ENCODE results near the gene WDR6.

The WDR6 gene

GRCh38 chr3:49035281-49035680, 28.1 kb downstream of the WDR6 start:
- TF ChIP-seq ISL1 (CRISPR knock-in tag; IDR thresholded peaks at IDR 0.05) (no peak), OSR1 (CRISPR knock-in tag; IDR thresholded peaks at IDR 0.05) (no peak), TOX (CRISPR knock-in tag; IDR thresholded peaks at IDR 0.05; ENCODE audit: borderline replicate concordance) (no peak), ZNF8 (CRISPR knock-in tag; IDR thresholded peaks at IDR 0.05) (no peak), ZNF70 (CRISPR knock-in tag; IDR thresholded peaks at IDR 0.05) (no peak)
- TF ChIP-seq, protein P1, sequence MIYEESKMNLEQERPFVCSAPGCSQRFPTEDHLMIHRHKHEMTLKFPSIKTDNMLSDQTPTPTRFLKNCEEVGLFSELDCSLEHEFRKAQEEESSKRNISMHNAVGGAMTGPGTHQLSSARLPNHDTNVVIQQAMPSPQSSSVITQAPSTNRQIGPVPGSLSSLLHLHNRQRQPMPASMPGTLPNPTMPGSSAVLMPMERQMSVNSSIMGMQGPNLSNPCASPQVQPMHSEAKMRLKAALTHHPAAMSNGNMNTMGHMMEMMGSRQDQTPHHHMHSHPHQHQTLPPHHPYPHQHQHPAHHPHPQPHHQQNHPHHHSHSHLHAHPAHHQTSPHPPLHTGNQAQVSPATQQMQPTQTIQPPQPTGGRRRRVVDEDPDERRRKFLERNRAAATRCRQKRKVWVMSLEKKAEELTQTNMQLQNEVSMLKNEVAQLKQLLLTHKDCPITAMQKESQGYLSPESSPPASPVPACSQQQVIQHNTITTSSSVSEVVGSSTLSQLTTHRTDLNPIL (CRISPR knock-in tag; IDR thresholded peaks at IDR 0.05; ENCODE audit: low read depth) = no peak
- ATAC-seq = no peak

DNA sequence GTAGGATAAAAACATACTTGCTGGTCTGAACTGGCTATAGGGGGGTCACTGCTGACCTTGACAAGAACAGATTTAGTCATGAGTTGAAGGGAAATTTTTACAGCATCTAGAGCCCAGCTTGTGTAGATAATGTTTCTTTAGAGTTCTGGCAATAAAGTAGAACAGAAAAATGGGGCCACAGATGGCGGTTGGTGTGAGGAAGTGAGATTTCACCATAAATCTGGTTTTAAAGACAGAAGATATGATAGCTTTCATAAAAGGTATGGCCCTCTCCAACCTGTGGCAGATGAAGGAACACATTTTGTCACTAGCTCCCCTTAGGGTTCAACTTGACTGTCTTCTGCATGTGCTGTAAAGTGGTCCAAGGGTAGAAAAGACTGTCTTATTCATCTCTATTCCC, 46.4 kb downstream of the WDR6 start:
- ATAC-seq = no peak
- TF ChIP-seq ZNF70 (CRISPR knock-in tag; IDR thresholded peaks at IDR 0.05) = no peak
- TF ChIP-seq ZNF8 (CRISPR knock-in tag; IDR thresholded peaks at IDR 0.05) = no peak
- no peak for TF ChIP-seq ZFP30 (CRISPR knock-in tag; IDR thresholded peaks at IDR 0.05)
- TF ChIP-seq POU6F1 (CRISPR knock-in tag; IDR thresholded peaks at IDR 0.05; ENCODE audit: borderline replicate concordance, low read depth) = no peak
- TF ChIP-seq ISL1 (CRISPR knock-in tag; IDR thresholded peaks at IDR 0.05) = no peak
- TF ChIP-seq PPARA (CRISPR knock-in tag; IDR thresholded peaks at IDR 0.05; ENCODE audit: borderline replicate concordance) = no peak

DNA sequence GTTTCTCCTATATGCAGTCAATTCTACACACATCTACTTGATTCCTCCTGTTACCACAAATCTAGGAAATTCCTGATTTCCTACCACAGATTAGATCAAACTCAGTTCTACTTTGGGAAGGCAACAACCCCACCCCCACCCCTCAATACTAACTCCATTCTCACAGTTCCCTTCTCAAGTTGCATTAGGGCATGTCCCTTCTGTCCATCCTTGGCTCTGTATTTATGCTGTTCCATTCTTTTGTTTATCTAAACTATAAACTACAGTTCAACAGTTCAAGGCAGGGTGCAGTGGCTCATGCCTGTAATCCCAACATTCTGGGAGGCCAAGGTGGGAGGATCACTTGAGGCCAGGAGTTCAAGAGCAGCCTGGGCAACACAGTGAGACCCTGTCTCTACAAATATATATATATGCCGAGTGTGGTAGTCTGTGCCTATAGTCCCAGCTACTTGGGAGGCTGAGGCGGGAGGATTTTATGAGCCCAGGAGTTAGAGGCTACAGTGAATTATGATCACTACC, 47.2 kb downstream of the WDR6 start:
- ATAC-seq = no peak
- TF ChIP-seq ZNF565 (CRISPR knock-in tag; conservative IDR thresholded peaks at IDR 0.05; ENCODE audit: low read depth) (no peak), ARNTL (CRISPR knock-in tag; IDR thresholded peaks at IDR 0.05; ENCODE audit: borderline replicate concordance, low read depth) (no peak), ZNF8 (CRISPR knock-in tag; IDR thresholded peaks at IDR 0.05) (no peak), ISL1 (CRISPR knock-in tag; IDR thresholded peaks at IDR 0.05) (no peak), ZFP3 (CRISPR knock-in tag; IDR thresholded peaks at IDR 0.05) (no peak), TCF4 (CRISPR knock-in tag; IDR thresholded peaks at IDR 0.05; ENCODE audit: borderline replicate concordance) (no peak), GLIS3 (CRISPR knock-in tag; IDR thresholded peaks at IDR 0.05) (no peak), ZFP30 (CRISPR knock-in tag; IDR thresholded peaks at IDR 0.05) (no peak), RARB (CRISPR knock-in tag; IDR thresholded peaks at IDR 0.05) (no peak), POU6F1 (CRISPR knock-in tag; IDR thresholded peaks at IDR 0.05; ENCODE audit: borderline replicate concordance, low read depth) (no peak), PPARA (CRISPR knock-in tag; IDR thresholded peaks at IDR 0.05; ENCODE audit: borderline replicate concordance) (no peak), ZNF70 (CRISPR knock-in tag; IDR thresholded peaks at IDR 0.05) (no peak), CSRNP3 (CRISPR knock-in tag; IDR thresholded peaks at IDR 0.05) (no peak)
- TF ChIP-seq, protein P1 (CRISPR knock-in tag; IDR thresholded peaks at IDR 0.05; ENCODE audit: low read depth) = no peak
- TF ChIP-seq, protein P2, sequence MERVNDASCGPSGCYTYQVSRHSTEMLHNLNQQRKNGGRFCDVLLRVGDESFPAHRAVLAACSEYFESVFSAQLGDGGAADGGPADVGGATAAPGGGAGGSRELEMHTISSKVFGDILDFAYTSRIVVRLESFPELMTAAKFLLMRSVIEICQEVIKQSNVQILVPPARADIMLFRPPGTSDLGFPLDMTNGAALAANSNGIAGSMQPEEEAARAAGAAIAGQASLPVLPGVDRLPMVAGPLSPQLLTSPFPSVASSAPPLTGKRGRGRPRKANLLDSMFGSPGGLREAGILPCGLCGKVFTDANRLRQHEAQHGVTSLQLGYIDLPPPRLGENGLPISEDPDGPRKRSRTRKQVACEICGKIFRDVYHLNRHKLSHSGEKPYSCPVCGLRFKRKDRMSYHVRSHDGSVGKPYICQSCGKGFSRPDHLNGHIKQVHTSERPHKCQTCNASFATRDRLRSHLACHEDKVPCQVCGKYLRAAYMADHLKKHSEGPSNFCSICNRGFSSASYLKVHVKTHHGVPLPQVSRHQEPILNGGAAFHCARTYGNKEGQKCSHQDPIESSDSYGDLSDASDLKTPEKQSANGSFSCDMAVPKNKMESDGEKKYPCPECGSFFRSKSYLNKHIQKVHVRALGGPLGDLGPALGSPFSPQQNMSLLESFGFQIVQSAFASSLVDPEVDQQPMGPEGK (CRISPR knock-in tag; IDR thresholded peaks at IDR 0.05; ENCODE audit: borderline replicate concordance) = no peak
- TF ChIP-seq, protein P3, sequence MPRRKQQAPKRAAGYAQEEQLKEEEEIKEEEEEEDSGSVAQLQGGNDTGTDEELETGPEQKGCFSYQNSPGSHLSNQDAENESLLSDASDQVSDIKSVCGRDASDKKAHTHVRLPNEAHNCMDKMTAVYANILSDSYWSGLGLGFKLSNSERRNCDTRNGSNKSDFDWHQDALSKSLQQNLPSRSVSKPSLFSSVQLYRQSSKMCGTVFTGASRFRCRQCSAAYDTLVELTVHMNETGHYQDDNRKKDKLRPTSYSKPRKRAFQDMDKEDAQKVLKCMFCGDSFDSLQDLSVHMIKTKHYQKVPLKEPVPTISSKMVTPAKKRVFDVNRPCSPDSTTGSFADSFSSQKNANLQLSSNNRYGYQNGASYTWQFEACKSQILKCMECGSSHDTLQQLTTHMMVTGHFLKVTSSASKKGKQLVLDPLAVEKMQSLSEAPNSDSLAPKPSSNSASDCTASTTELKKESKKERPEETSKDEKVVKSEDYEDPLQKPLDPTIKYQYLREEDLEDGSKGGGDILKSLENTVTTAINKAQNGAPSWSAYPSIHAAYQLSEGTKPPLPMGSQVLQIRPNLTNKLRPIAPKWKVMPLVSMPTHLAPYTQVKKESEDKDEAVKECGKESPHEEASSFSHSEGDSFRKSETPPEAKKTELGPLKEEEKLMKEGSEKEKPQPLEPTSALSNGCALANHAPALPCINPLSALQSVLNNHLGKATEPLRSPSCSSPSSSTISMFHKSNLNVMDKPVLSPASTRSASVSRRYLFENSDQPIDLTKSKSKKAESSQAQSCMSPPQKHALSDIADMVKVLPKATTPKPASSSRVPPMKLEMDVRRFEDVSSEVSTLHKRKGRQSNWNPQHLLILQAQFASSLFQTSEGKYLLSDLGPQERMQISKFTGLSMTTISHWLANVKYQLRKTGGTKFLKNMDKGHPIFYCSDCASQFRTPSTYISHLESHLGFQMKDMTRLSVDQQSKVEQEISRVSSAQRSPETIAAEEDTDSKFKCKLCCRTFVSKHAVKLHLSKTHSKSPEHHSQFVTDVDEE (CRISPR knock-in tag; IDR thresholded peaks at IDR 0.05) = no peak

Data from SK-N-SH treated with all-trans-retinoic acid at 6 μM for 48 hours (cell line).